K562 (cell line): ENCODE measurements around the gene PELI3. TPM values are rescaled to one million over a fixed set of nuclear protein-coding genes. Genes with fewer than 3 reads are reported as not detected.

Source experiments
- ATAC-seq: fragments of 200-7000 bp; cut with Tn5 transposase; 3 replicates; pipeline ENCODE4 v1.9.1; 2020; ENCODE audit warnings: moderate library complexity
- BruUV-seq: library from RNA; stranded (reverse); fragments of 400-500 nt; replicated peaks from 2 replicates; lab custom pipeline; 2021; lab: Mats Ljungman, UMichigan
- CTCF ChIA-PET: fragments of 300-600 bp; formaldehyde crosslinking; extraction: SDS; loops from one replicate; lab custom pipeline; 2021; ENCODE audit warnings: low intra/inter-chr PET ratio; lab: Yijun Ruan, JAX
- POLR2A ChIA-PET: fragments of 300-600, 350-650 bp; sonication (Branson Sonifier 250); formaldehyde crosslinking; extraction: SDS; loops from one replicate; lab custom pipeline; 2021; ENCODE audit warnings: antibody characterized with exemption, inconsistent platforms; lab: Yijun Ruan, JAX
- DNase-seq, 4 experiments: peaks; one replicate each; pipeline versions ENCODE4 v3.0.0 to v3.0.0-alpha.2; 2011 to 2018; ENCODE audit warnings: low spot score in 3 of 4, mixed read lengths in 3 of 4; ENCODE audit errors: extremely low read depth in 1 of 4
- FAIRE-seq: peaks from 2 replicates; lab custom pipeline; 2011; peaks lifted over from hg19 to GRCh38; lab: Jason Lieb, UNC
- H2AFZ ChIP-seq: 2 replicates; pipeline ENCODE4 v1.6.0; 2011; ENCODE audit warnings: low read depth, low read length, control low read depth, inconsistent platforms
- H3K27ac ChIP-seq: fragments of 200-600 bp; 3 replicates; pipeline ENCODE4 v1.8.0; 2011; ENCODE audit warnings: low read depth, mild to moderate bottlenecking, control low read depth, inconsistent platforms, low read length, moderate library complexity, mixed read lengths; ENCODE audit errors: extremely low read depth
- H3K27me3 ChIP-seq, 2 experiments: fragments of 300-600 bp in 1 of 2; 2 replicates in 1 of 2; 3 replicates in 1 of 2; pipeline versions ENCODE4 v1.6.0 to v1.8.0; 2011; ENCODE audit warnings: inconsistent platforms in 2 of 2, low read length in 2 of 2, mild to moderate bottlenecking in 1 of 2, mixed read lengths in 1 of 2, moderate library complexity in 1 of 2; ENCODE audit not compliant: control insufficient read depth in 2 of 2, insufficient read depth in 2 of 2
- H3K36me3 ChIP-seq: fragments of 300-600 bp; 3 replicates; pipeline ENCODE4 v1.8.0; 2011; ENCODE audit warnings: mild to moderate bottlenecking, low read length, inconsistent platforms; ENCODE audit not compliant: control insufficient read depth, insufficient read depth
- H3K4me1 ChIP-seq, 2 experiments: fragments of 200-600 bp in 1 of 2; replicated peaks in 1 of 2; 2 replicates in 1 of 2; 3 replicates in 1 of 2; pipeline versions ENCODE4 v1.5.1 to v1.8.0; 2011; ENCODE audit warnings: inconsistent platforms in 2 of 2, low read length in 2 of 2, mild to moderate bottlenecking in 1 of 2, mixed read lengths in 1 of 2, moderate library complexity in 1 of 2; ENCODE audit not compliant: control insufficient read depth in 2 of 2, insufficient read depth in 2 of 2
- H3K4me2 ChIP-seq: 2 replicates; pipeline ENCODE4 v1.6.1; 2011; ENCODE audit warnings: low read length, control low read depth, inconsistent platforms, mixed read lengths; ENCODE audit not compliant: insufficient read depth
- H3K4me3 ChIP-seq: fragments of 200-600 bp; sonication (generic), shearing (Covaris generic); 2 replicates; pipeline ENCODE4 v1.5.1; 2016; ENCODE audit warnings: control low read depth, inconsistent platforms
- H3K79me2 ChIP-seq: fragments of 200-600 bp; 3 replicates; pipeline ENCODE4 v1.8.0; 2011; ENCODE audit warnings: low read length, inconsistent platforms; ENCODE audit not compliant: control insufficient read depth, insufficient read depth
- H3K9ac ChIP-seq, 2 experiments: 2 replicates each; pipeline versions ENCODE4 v1.6.0 to v1.6.1; 2011; ENCODE audit warnings: low read depth in 2 of 2, low read length in 2 of 2, control low read depth in 1 of 2, inconsistent platforms in 1 of 2, mild to moderate bottlenecking in 1 of 2, mixed read lengths in 1 of 2; ENCODE audit not compliant: insufficient read depth in 1 of 2
- H3K9me1 ChIP-seq: one replicate; pipeline ENCODE4 v1.6.0; 2011; ENCODE audit warnings: inconsistent platforms, mild to moderate bottlenecking, low read length, moderate library complexity; ENCODE audit not compliant: control insufficient read depth, insufficient read depth
- H3K9me3 ChIP-seq: replicated peaks from 2 replicates; pipeline ENCODE4 v1.5.1; 2011; ENCODE audit warnings: low read depth, low read length, inconsistent platforms; ENCODE audit not compliant: control insufficient read depth, insufficient read depth
- H4K20me1 ChIP-seq: replicated peaks from 2 replicates; pipeline ENCODE4 v1.6.1; 2011; ENCODE audit warnings: low read length, inconsistent platforms, mixed read lengths; ENCODE audit not compliant: control insufficient read depth, insufficient read depth
- ZNF3 ChIP-seq: fragments of 250-450 bp; sonication (Bioruptor Pico); IDR thresholded peaks from 2 replicates; pipeline ENCODE4 v1.5.0; 2021; ENCODE audit warnings: mild to moderate bottlenecking, moderate library complexity
- WGBS: fragments of 100-300 bp; shearing (Covaris generic); methylation state at CpG from one replicate; pipeline ENCODE4 v1.1.6; 2016; ENCODE audit warnings: low coverage, mixed read lengths; ENCODE audit not compliant: insufficient coverage; ENCODE audit errors: missing lambda C conversion rate; 5-methylcytosine and 5-hydroxymethylcytosine counted together
- in situ Hi-C: fragments of 300-500 bp; cut with MboI; formaldehyde crosslinking; loops from 4 replicates; pipeline ENCODE4 v1.15.0; 2018; ENCODE audit warnings: inconsistent platforms, mixed read lengths
- intact Hi-C: fragments of 100-400 bp; cut with micrococcal nuclease; formaldehyde crosslinking; loops from 2 replicates; pipeline ENCODE4 v1.14.2; 2022
- polyA plus RNA-seq, 8 experiments: library from polyadenylated mRNA; depleted of rRNA in 4 of 8; stranded (reverse) in 5 of 8; unstranded in 3 of 8; fragments of >200 nt; fragmentation: Nextera tagmentation in 2 of 8; fragmentation: Illumina TruSeq in 1 of 8; extraction: Ambion mirVana in 2 of 8; extraction: Trizol in 1 of 8; gene quantifications; 2 replicates each; pipeline versions ENCODE4 v1.2.1 to v1.2.3, GENCODE V29; 2011 to 2014; ENCODE audit warnings: inconsistent platforms in 1 of 8, missing spikeins in 1 of 8
- total RNA-seq, 7 experiments: library from RNA; depleted of rRNA in 6 of 7; stranded (reverse); fragments of >200 nt in 6 of 7; fragmentation: Illumina TruSeq in 2 of 7; extraction: Trizol in 2 of 7; gene quantifications; 2 replicates each; pipeline versions ENCODE4 v1.2.1 to v1.2.3, GENCODE V29; 2011 to 2021; ENCODE audit warnings: low replicate concordance in 1 of 7
- TF ChIP-seq, protein P1 (sequence below): fragments of 250-450 bp; sonication (Bioruptor Pico); IDR thresholded peaks from 2 replicates; pipeline ENCODE4 v1.5.0; 2020; ENCODE audit warnings: mild to moderate bottlenecking
- TF ChIP-seq, protein P2 (sequence below), 2 experiments: fragments of 450-650 bp in 1 of 2; sonication (generic) in 1 of 2; formaldehyde crosslinking; conservative IDR thresholded peaks; 2 replicates each; pipeline versions ENCODE4 v1.4.0 to v1.8.1; 2020 to 2022; ENCODE audit warnings: mild to moderate bottlenecking in 1 of 2, missing genetic modification reagents in 1 of 2
- TF ChIP-seq, protein P3 (sequence below): fragments of 250-450 bp; sonication (Bioruptor Pico); IDR thresholded peaks from 2 replicates; pipeline ENCODE4 v1.9.0; 2021; ENCODE audit warnings: mild to moderate bottlenecking
- TF ChIP-seq, protein P4 (sequence below), 2 experiments: IDR thresholded peaks; 2 replicates each; pipeline ENCODE4 v1.6.1; 2011; ENCODE audit warnings: borderline replicate concordance in 1 of 2, control low read depth in 1 of 2, low read depth in 1 of 2, low read length in 1 of 2, mild to moderate bottlenecking in 1 of 2, mixed read lengths in 1 of 2, moderate library complexity in 1 of 2; ENCODE audit not compliant: insufficient read depth in 1 of 2, insufficient read length in 1 of 2, poor library complexity in 1 of 2, severe bottlenecking in 1 of 2; ENCODE audit errors: extremely low read depth in 1 of 2
- TF ChIP-seq, protein P5 (sequence below): IDR thresholded peaks from 2 replicates; pipeline ENCODE4 v1.6.1; 2011; ENCODE audit not compliant: insufficient read length; ENCODE audit errors: extremely low read depth

The PELI3 gene
- total and polyA plus RNA-seq, 9 of the 15 experiments (the other 6 are each of a cell fraction or from before 2014, with no cell fraction given): 0.17 to 4.2 (median 1.9) TPM

DNA sequence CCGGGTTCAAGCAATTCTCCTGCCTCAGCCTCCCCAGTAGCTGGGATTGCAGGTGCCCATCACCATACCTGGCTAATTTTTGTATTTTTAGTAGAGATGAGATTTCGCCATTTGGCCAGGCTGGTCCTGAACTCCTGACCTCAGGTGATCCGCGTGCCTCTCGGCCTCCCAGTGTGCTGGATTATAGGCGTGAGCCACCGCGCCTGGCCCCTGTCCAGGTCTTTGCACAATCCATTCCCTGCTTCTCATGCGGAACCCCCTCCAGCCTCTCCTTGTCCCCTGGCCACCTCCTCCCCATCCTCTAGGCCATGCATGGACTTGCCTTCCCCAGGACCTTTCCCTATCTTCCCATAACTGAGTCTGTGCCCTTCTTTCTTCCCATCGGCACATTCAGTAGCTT is 22.3 kb downstream of the PELI3 start (continued):
- TF ChIP-seq, protein P1, sequence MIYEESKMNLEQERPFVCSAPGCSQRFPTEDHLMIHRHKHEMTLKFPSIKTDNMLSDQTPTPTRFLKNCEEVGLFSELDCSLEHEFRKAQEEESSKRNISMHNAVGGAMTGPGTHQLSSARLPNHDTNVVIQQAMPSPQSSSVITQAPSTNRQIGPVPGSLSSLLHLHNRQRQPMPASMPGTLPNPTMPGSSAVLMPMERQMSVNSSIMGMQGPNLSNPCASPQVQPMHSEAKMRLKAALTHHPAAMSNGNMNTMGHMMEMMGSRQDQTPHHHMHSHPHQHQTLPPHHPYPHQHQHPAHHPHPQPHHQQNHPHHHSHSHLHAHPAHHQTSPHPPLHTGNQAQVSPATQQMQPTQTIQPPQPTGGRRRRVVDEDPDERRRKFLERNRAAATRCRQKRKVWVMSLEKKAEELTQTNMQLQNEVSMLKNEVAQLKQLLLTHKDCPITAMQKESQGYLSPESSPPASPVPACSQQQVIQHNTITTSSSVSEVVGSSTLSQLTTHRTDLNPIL (CRISPR knock-in tag): no peak
- TF ChIP-seq, protein P2, sequence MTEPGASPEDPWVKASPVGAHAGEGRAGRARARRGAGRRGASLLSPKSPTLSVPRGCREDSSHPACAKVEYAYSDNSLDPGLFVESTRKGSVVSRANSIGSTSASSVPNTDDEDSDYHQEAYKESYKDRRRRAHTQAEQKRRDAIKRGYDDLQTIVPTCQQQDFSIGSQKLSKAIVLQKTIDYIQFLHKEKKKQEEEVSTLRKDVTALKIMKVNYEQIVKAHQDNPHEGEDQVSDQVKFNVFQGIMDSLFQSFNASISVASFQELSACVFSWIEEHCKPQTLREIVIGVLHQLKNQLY (CRISPR knock-in tag; conservative IDR thresholded peaks at IDR 0.05): no peak

DNA sequence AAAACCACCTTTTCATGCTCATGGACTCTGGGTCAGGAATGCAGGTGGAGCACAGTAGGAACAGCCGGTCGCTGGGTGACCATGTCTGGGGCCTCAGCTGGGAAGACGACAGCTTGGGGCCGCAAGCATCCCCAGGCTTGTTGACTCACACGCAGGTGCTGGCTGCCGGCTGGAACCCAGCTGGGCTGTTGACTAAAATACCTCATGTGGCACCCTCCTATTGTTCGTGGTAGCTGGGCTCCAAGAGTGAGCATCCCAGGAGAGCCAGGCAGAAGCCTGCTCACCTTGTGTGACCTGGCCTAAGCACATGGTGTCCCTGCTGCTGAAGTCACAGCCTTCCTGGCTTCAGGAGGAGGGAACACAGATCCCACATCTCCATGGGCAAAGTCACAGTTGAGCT is 22.9 kb downstream of the PELI3 start:
- H3K27ac ChIP-seq: no peak overlapping the region
- no peak for FAIRE-seq

More for the DNA sequence above, 22.9 kb downstream of the PELI3 start:
- Histone ChIP-seq H3K9ac (peak overlapping the region in 1 of 2 experiments; percentile 23; a peak in 1 of 4 replicates), H3K9me3 (no peaks in the 10 kb centered on the region), H3K4me3 (no peak overlapping the region), H3K9me1 (no peaks in the 10 kb centered on the region), H3K79me2 (no peaks in the 10 kb centered on the region), H3K4me1 (peaks cover 0 to 22% of the 10 kb centered on the region in 2 experiments; a peak in 3 of 5 replicates), H3K27me3 (no peaks in the 10 kb centered on the region), H3K4me2 (no peak overlapping the region), H3K36me3 (peaks cover 55% of the 10 kb centered on the region; the same call in 2 of the 3 replicates), H4K20me1 (0 out of 2 replicates have a peak, but pooled peaks cover 2% of the 10 kb centered on the region), H2AFZ (no peak overlapping the region)
- no peak for ATAC-seq
- intact Hi-C loops: no loop called here
- POLR2A ChIA-PET: interaction anchor here (0.7 to 1.3 kb wide), 4 partner anchors 9 to 188 kb away, joined by 3 to 6 read pairs (median 4); partner anchors contain the start of genes DPP3 and RBM4B
- 68% methylated on average over 3 of the region's 7 CpGs for WGBS
- no TSS peak for BruUV-seq
- DNase-seq: no peak
- CTCF ChIA-PET: no interaction called here
- TF ChIP-seq, protein P3, sequence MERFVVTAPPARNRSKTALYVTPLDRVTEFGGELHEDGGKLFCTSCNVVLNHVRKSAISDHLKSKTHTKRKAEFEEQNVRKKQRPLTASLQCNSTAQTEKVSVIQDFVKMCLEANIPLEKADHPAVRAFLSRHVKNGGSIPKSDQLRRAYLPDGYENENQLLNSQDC (CRISPR knock-in tag): no peak
- TF ChIP-seq, protein P4, sequence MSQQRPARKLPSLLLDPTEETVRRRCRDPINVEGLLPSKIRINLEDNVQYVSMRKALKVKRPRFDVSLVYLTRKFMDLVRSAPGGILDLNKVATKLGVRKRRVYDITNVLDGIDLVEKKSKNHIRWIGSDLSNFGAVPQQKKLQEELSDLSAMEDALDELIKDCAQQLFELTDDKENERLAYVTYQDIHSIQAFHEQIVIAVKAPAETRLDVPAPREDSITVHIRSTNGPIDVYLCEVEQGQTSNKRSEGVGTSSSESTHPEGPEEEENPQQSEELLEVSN (IDR thresholded peaks at IDR 0.05; ENCODE audit: borderline replicate concordance in 1 of 2, extremely low read depth in 1 of 2, insufficient read depth in 1 of 2, insufficient read length in 1 of 2, low read depth in 1 of 2, low read length in 1 of 2, poor library complexity in 1 of 2, severe bottlenecking in 1 of 2): no peak
- no peak for TF ChIP-seq ZNF3 (CRISPR knock-in tag)
- TF ChIP-seq, protein P5, sequence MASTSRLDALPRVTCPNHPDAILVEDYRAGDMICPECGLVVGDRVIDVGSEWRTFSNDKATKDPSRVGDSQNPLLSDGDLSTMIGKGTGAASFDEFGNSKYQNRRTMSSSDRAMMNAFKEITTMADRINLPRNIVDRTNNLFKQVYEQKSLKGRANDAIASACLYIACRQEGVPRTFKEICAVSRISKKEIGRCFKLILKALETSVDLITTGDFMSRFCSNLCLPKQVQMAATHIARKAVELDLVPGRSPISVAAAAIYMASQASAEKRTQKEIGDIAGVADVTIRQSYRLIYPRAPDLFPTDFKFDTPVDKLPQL: no peak
- in situ Hi-C loops: no loop called here
